GM19372 (cell line): Measurements from ENCODE around the gene SPOCK3.

ENCODE experiments used
- ATAC-seq: cut with Tn5 transposase; IDR thresholded peaks from one replicate; pipeline ENCODE4 v1.9.1; 2021; ENCODE audit warnings: mild to moderate bottlenecking, low read depth, moderate library complexity; ENCODE audit not compliant: unreplicated experiment

SPOCK3 gene

GRCh38 chr4:167052631-167053091 is 181.6 kb downstream of the SPOCK3 start:
- no peak for ATAC-seq

- ATAC-seq, result no peak
Observed at GRCh38 chr4:167049257-167049656, 185.0 kb downstream of the SPOCK3 start.

DNA sequence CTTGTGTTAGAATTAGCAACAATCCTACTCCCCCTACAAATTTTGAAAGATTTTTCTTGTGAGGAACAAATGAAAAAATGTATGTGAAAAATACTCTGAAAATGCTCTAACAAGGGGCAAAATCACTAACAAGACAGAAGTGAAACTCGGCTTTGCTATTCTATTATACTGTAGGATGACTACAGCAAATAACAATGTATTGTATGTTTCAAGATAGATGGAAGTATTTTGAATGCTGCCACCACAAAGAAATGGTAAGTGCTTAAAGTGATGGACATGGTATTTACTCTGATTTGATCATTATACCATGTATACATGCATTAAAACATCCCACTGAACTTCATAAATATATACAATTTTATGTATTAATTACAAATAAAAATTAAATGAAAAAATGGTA is 192.8 kb downstream of the SPOCK3 start:
- ATAC-seq, result no peak

DNA sequence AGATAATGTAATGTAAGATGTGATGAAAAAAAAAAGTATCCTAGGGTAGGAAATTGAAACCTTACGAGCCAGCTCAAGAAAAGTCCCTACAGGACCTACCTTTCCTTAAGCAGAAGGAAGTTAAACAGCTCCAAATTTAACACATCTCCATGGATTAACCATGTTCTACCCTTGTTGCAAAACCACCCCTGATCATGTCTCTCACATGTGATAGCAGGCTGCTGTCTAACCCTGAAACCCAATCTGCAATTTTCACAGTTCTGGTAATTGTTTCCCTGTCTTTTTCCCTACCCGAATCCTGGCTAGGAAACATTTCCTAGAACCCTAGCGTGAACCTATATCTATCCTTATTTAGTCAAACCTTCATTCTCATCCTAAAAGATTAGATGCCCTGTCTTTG is 198.9 kb downstream of the SPOCK3 start:
- ATAC-seq, result no peak

- ATAC-seq, result no peak
Observed at GRCh38 chr4:167034983-167035382, 199.3 kb downstream of the SPOCK3 start.

DNA sequence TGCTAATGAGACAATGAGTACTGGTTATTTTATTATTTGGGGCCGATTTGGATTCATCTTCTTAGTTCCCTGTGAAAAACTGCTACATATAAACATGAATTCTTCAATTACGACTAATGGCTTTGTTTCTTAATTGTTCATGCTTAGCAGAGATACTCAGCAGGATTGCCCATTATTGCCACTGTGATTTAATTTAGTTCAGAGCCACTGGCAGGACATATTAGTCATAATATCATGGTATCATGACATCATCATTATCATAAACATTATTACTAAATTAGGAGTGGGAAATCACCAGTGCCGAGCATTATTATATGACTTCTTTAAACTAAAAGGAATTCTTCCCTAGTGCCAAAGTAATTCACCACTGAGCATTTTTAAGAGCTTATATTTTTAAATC is 201.4 kb downstream of the SPOCK3 start:
- no peak for ATAC-seq

DNA sequence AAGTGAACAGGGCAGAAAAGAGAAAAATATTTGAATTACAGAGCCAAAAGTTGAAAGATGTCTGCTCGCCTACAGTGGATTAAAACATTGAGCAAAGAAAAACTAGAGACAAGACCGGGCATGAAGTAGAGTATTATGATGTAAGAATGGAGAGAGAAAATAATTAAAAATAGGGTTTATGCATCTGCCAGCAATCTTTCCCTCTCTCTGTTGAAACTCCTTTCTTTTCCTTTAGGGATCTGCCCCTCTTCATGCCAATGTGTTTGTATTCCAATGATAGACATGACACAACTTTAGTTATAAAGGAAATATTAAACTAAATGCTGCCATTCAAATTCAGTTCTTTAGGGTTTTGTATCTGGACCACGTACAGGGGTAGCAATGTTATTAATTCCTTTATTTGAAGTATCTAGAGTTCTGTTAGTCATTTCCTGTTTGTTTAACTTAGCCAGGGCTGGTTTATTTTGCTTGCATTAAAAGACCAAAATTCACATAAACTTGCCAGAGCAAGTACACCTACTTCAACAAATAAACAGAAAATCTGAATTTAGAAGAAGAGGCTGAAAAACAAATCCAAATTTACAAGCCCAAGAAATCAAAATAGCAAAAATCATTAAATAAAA is 202.6 kb downstream of the SPOCK3 start:
- no peak for ATAC-seq

GRCh38 chr4:167028976-167029375 is 205.3 kb downstream of the SPOCK3 start:
- no peak for ATAC-seq

DNA sequence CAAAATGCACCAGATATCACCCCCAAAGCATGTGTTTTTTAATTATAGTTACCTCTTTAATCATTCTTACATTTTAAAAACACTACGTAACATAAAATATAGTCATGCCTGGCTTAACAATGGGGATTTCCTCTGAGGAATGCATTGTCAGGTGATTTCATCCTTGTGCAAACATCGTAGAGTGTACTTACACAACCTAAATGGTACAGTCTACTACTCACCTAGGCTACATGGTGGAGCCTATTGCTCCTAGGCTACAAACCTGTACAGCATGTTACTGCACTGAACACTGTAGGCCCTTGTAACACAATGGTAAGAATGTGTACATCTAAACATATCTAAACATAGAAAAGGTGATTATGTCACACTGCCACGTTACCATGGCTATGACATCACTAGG is 208.6 kb downstream of the SPOCK3 start:
- ATAC-seq, result no peak

- no peak for ATAC-seq
Observed at GRCh38 chr4:167023364-167023925, 210.8 kb downstream of the SPOCK3 start.

- ATAC-seq, result no peak
Observed at GRCh38 chr4:167021545-167022155, 212.6 kb downstream of the SPOCK3 start.

GRCh38 chr4:167020410-167020809 is 213.9 kb downstream of the SPOCK3 start:
- ATAC-seq, result no peak

DNA sequence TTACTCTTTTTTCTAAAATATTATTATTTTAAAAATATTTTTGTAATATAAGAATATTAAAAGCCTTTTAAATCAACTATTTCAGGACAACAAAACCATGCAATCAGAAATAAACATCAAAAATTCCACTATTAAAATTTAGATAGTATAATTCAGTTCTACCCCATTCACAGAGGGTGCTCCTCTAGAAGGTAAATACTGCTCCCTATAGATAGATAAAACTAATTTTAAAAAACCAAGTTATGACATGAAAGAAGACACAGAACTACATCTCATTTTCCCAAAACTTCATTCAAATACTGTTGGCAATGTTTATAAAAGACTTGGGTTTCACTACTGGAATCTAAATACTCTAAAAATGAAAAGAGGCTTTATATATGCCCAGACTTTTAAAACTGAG is 219.3 kb downstream of the SPOCK3 start:
- no peak for ATAC-seq

- ATAC-seq, result no peak
Observed at GRCh38 chr4:167003326-167003725, 231.0 kb downstream of the SPOCK3 start.

GRCh38 chr4:167000141-167000852 is 234.0 kb downstream of the SPOCK3 start:
- ATAC-seq, result no peak

GRCh38 chr4:166996216-166996615 is 238.1 kb downstream of the SPOCK3 start:
- ATAC-seq, result no peak

- no peak for ATAC-seq
Observed at GRCh38 chr4:166994686-166995085, 239.6 kb downstream of the SPOCK3 start.

- ATAC-seq, result no peak
Observed at GRCh38 chr4:166991006-166991561, 243.2 kb downstream of the SPOCK3 start.

DNA sequence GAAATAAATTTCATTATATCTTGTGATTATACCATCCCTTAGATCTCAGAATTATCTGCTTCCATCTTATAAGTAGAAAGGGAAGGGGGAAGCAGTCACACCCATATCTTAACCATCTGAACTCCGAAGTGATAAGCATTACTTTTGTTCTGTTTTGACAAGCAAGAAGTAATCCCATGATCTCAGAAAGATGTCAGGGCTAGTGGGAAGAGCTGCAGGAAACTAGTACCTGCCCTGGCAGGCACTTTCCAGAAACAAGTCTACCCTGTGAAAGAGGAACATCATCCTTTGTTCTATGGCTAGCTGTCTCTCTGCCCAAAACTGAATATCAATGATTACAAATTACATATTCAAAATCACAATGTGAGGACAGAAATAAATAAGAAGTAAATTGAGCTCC is 244.4 kb downstream of the SPOCK3 start:
- no peak for ATAC-seq

DNA sequence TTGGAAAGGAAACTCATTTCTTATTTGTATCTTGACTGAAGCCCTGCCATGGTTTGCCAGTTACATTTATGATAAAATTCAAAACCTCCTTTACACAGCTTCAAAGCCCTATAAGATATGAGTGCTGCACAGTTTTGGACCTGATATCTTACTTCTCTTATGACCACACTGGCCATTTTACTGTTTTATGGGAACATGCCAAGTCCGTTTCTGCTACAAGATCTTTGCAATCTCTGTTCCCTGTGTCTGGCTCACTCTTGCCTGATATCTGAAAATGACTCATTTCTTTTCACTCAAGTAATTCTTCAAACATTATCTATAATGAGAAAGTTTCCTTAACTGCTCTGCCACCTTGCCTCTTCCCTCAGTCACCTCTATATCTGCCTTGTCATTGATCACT is 247.3 kb downstream of the SPOCK3 start:
- ATAC-seq, result no peak

DNA sequence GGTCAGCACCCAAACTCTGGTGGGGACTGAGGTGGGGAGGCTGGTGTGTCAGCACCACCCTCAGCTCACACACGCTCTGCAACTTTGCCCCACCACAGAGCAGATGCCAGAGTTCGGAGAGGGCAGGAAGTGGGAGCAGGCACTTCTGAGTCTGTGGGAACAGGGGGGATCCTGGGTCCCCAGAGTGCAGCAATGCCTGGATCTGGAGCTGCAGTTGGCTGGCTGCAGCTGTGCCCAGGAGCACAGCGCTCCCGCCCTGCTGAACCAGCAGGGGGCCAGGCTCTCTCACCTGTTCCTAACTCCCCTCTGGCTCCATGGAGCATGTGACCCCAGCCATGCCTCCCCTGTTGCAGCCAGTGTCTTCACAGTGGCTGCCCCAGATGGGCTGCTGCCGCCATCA is 252.4 kb downstream of the SPOCK3 start:
- ATAC-seq, result no peak
